Stimulated activated CD4-positive, alpha-beta T cell treated with anti-CD3 and anti-CD28 coated beads, Interleukin-1b, Interleukin-23, amount 100 ng/mL, for 1 hour (primary cell): ENCODE measurements around the gene NEU3.
A peak's percentile ranks its signal among the peaks of the same experiment; 100 is the strongest.
"Not testable (repeated sequence)": the region's sequence is repeated elsewhere in the genome, so short reads cannot be mapped to it uniquely, and the experiment has no call there.

Source experiments
- DNase-seq, 2 donors: peaks; one replicate each; pipeline ENCODE4 v3.0.0-alpha.2; 2020; ENCODE audit warnings: low read depth in 2 of 2

NEU3 gene

GRCh38 chr11:74988541-74989259 is at the start of gene NEU3:
Gene NEU3, plus strand, starts transcription at chr11:74988933. Its CDS starts 128 bp downstream, at chr11:74989061.
- peak; percentile 62 to 70 for DNase-seq

GRCh38 chr11:74941492-74941891 is 47.2 kb upstream of the NEU3 start:
- no peak for DNase-seq

DNA sequence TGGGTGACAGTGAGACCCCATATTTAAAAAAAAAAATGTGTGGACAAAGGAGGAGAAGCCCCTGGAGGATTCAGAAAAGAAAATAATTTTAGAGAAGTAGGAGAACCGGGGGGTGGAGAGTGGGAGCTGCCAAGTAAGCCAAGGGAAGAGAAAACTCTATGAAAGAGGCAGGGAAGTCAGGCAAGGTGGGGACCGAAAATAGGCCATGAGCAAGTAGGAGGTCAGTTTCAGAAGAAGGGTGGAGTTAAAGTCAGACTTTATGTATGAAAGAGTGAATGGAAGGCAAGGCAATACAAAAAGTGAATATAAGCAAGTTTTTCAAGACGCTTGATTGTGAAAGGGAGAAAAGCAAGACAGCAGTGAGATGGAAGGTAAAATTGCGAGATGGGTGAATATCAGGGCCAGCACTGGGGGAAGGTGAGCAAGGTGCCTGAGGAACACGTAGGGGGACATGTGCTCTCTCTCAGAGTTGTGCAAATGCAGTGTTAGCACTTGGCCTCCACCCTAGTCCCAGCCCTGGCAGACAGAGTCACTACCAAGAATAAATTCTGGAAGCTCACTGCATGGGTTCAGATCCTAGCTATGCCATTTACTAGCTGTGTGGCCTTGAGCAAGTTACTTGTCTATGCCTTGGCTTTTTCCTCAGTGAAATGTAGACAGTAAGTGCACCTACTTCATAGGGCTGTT is 46.5 kb upstream of the NEU3 start:
- DNase-seq, result no peak

GRCh38 chr11:74948546-74948897 is 40.2 kb upstream of the NEU3 start:
- DNase-seq, result no peak

GRCh38 chr11:74948898-74949752 is 39.6 kb upstream of the NEU3 start, which contains the start of the genes SPCS2 and XRRA1:
Gene SPCS2, plus strand, starts transcription at chr11:74949266. Its CDS starts 20 bp downstream, at chr11:74949286.
Gene XRRA1, minus strand, starts transcription at chr11:74949091. Its CDS starts 8,213 bp downstream, at chr11:74940878.
- peak; percentile 87 to 93 for DNase-seq

GRCh38 chr11:74949753-74950137 is 39.0 kb upstream of the NEU3 start:
- no peak for DNase-seq

DNA sequence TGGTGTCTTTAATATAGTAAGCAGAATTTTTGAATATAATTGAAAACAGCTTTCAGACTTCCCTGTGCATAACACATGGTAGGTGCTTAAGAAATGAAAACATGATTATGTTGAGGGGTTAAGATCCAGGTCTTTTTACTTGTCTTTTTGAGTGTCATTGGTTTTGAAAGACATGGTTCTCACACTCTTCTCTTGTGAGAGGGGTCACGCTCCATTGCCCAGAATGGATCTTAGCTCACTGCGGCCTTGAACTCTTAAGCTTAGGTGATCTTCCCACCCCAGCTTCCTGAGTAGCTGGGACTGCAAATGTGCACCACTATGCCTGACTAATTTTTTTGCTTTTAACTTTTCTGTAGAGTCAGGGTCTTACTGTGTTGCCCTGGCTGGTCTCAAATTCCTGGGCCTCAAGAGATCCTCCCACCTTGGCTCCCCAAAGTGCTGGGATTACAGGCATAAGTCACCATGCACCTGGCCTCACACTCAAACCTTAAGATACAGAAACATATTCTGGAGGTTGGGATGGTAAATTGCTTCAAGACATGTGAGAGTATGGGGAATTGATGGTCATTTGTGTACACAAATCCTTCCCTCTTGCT is 38.3 kb upstream of the NEU3 start:
- no peak for DNase-seq

DNA sequence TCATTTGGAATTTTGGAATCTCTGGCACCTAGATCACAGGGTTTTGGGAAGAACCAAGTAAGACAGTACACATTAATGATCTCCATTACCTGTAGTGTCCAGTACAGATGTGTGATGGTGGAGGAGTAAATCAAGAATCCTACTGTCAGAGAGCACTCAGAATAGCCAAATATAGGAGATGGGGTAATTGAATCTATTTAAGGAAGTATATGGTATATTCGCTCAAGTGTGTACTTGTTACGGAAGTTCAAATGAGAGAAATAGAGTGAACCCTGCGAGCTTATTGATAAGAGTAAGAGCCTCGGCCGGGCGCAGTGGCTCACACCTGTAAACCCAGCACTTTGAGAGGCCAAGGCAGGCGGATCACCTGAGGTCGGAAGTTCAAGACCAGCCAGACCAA is 37.5 kb upstream of the NEU3 start:
- no peak for DNase-seq

DNA sequence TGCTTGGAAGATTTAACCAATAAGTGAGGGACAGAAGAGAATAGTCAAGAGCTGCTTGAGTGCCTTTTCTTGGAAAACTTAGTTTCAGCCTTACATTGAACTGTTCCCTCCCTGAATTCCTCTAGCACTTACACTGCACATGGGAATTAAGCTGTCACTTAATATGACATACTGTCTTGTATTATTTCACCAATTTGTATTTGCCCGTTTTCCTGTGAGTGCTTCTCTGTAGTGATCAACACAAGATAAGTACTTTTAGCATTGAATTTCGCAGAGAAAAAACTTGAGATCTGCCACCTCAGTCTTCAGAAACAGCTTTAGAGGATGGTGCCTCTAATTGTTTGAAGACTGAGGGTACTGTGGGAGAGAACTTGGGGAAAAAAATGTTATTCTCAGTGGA is 36.0 kb upstream of the NEU3 start:
- no peak for DNase-seq

DNA sequence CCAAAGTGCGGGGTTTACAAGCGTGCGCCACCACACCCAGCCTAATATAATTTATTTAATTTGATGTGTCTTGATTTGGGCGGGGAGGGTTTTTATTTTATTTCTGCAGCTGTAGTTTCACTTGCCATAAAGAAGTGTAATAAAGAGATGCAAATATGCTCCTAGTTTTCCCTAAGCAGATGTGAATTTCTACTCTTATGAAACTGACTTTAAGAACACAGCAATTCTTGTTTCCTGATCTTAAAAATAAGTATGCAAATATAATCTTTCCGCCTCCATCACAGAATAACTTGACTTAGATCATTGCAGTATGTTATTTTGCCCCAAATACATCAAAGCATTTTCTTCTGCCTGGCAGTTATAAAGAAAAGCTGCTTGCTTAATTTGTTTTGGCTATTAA is 35.3 kb upstream of the NEU3 start:
- no peak for DNase-seq

- DNase-seq, result no peak
These were observed 34.5 kb upstream of the NEU3 start for GRCh38 chr11:74954199-74954598.

DNA sequence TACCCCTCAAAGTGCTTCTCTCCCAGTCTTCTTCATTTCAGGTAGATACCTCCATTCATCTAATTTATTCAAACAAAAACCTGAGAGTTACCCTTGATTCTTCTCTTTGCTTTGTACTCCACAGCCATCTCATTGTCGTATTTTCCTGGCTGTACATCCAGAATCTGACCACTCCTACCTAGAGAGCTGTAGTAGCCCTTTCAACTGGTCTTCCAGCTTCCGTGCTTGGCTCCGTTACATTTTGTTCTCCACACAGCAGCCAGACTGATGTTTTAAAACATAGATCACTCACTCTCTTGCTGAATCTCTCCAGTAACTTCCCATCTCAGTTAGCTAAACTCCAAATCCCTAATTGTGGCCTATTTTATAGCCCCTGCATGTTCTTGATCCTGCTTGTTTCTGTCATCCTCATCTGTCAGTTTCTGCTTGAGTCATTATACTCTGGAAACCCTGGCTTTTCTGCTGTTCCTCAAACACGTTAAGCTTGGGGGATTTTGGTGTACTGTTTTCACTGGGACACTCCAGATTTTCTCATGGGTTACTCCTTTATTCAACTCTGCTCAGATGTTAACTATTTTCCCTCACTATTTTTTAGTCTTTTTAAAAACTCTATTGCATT is 32.2 kb upstream of the NEU3 start:
- no peak for DNase-seq

DNA sequence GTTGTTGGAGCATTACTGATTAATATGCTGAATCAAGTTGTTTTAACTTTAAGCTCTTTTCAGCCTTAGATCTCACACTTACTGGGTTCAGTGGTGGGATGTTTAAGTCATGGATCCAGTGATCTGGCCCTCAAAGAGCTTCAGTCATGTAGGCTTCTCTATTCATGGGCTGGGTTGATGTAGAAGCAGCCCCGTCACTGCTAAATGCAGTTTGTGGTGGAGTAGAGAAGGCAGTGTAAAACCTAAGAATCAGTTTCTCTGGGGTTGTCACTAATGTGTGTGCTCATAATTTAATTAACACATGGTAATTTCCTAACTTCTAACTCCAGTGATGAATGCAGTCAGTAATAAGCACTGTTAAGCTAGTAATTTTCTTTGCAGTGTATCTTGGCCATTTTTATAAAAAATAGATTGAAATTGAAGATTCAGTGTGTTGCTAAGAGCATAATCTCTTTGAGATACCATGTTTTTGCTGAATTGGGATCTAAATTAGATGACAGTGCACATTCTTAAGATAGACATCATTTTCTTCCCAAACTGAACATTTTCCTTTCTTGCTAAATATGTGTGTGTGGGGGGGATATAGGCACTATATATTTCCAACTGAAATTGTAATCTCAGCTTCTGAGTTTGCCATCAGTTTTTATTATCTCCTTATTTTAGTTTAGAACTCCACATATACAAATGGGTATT is 30.6 kb upstream of the NEU3 start:
- DNase-seq, result no peak

- DNase-seq, result not testable (repeated sequence)
These were observed 28.6 kb upstream of the NEU3 start for GRCh38 chr11:74960128-74960527.

DNA sequence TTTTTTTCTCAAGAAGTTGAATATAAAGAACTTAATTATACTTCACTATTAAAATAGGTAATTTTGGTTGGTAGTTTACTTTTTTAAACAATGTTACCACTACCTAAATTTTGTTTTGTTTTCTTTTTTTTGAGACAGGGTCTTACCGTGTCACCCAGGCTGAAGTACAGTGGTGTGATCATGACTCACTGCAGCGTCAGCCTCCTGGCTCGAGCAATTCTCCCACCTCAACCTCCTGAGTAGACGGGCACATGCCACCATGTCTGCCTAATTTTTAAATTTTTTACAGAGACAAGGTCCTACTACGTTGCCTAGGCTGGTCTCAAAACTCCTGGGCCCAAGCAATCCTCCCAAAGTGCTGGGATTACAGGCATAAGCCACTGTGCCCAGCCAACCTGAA is 22.1 kb upstream of the NEU3 start:
- DNase-seq, result no peak

- no peak for DNase-seq
These were observed 17.8 kb upstream of the NEU3 start for GRCh38 chr11:74970852-74971395.

- no peak for DNase-seq
These were observed 17.3 kb upstream of the NEU3 start for GRCh38 chr11:74971424-74971823.

DNA sequence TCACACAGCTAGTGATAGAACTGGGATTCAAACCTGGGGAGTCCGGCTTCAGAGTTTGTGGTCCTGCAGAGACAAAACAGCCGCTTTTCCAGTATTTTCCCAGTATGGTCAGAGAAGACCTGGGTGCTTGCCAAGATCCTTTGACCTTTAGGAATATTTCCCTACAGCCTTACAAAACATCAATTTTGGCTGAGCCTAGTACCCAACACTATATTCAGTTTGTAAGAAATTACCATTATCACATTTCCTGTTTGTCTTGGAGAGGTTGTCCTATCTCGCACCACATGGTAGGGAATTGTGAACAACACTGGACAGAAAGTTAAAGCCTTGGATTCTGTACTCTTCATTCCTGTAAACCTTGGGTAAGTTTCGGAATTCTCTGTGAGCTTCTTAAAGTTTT is 10.7 kb upstream of the NEU3 start:
- no peak for DNase-seq

GRCh38 chr11:74980634-74981033 is 8.1 kb upstream of the NEU3 start:
- no peak for DNase-seq

DNA sequence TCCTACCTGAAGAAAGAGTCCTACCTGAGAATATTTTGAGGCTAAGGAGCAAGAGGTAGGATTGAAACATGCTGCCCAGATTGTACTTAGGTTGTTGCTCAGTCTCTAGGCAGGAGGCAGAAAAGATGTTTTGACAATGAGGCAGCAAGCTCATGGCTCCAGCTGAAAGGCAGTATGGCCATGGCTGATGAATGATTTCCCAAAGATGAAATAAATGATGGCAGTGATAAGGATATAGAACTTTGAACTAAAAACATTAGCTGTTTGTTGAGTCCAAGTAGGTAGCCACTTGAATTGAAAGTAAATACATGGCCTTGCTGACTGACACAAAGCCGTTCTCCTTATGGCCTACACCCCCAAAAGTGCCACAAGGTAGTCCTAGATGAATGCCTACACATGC is 6.8 kb upstream of the NEU3 start:
- no peak for DNase-seq

DNA sequence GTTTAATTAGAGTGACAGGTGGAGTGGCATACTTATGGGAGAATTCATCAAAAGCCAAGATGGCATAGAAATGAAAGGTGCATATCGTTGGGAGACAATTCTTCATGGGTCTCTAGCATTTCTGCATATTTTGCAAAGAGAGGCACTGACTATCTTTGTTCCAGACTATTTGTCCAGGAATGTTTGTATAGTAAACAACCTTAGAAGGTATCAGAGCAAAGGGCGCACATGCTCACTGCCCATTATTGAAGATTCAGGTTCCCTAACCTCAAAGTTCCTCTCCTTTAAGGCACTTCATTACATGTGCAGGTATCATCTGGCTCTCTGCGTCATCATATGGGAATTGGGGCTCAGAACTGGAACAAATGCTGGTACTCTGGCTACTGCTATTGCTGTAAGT is 4.7 kb upstream of the NEU3 start:
- DNase-seq, result no peak
